HCT116 (cell line): ENCODE data around the gene SMIM11. TPM values are rescaled to one million over a fixed set of nuclear protein-coding genes. Genes with fewer than 3 reads are reported as not detected.
"Not testable (repeated sequence)": the region's sequence is repeated elsewhere in the genome, so short reads cannot be mapped to it uniquely, and the experiment has no call there.

Source experiments
- ATAC-seq: fragments of 200-7000 bp; cut with Tn5 transposase; 2 replicates; pipeline ENCODE4 v1.9.1; 2020; ENCODE audit warnings: mild to moderate bottlenecking, moderate library complexity
- Bru-seq: library from RNA; stranded (reverse); fragments of 400-500 nt; gene quantifications from one replicate; lab custom pipeline; 2021; lab: Mats Ljungman, UMichigan
- BruChase-seq, 2 experiments: library from RNA; stranded (reverse); fragments of 400-500 nt; gene quantifications; one replicate each; lab custom pipeline; 2021; lab: Mats Ljungman, UMichigan
- BruUV-seq: library from RNA; stranded (reverse); fragments of 400-500 nt; replicated peaks from 2 replicates; lab custom pipeline; 2021; lab: Mats Ljungman, UMichigan
- CTCF ChIA-PET: fragments of 300-600 bp; sonication (Branson Sonifier 250); formaldehyde crosslinking; loops from one replicate; lab custom pipeline; 2021; ENCODE audit warnings: antibody characterized with exemption; lab: Charles Lee
- POLR2A ChIA-PET: fragments of 300-600, 350-600 bp; sonication (Branson Sonifier 250); formaldehyde crosslinking; loops from one replicate; lab custom pipeline; 2021; ENCODE audit warnings: antibody characterized with exemption; lab: Charles Lee
- RAD21 ChIA-PET, 2 experiments: fragments of 300-600 bp; sonication (Branson Sonifier 250); formaldehyde crosslinking; loops; one replicate each; lab custom pipeline; 2023; ENCODE audit warnings: low total read pairs in 2 of 2; ENCODE audit not compliant: uncharacterized antibody in 2 of 2, unreplicated experiment in 2 of 2, low non-redundant PET in 1 of 2; lab: Charles Lee
- DNase-seq: peaks from one replicate; pipeline ENCODE4 v3.0.0-alpha.2; 2010; ENCODE audit warnings: low read depth, low spot score
- H2AFZ ChIP-seq: fragments of 200-600 bp; shearing (Covaris generic), sonication (generic); 2 replicates; pipeline ENCODE4 v1.6.1; 2017; ENCODE audit warnings: low read depth, mixed run types, mixed read lengths, antibody characterized with exemption, low read length; ENCODE audit not compliant: poor library complexity, severe bottlenecking
- H3K27ac ChIP-seq: 2 replicates; pipeline ENCODE4 v1.5.1; 2012; ENCODE audit warnings: low read depth, low read length
- H3K27me3 ChIP-seq: fragments of 200-600 bp; sonication (generic); 2 replicates; pipeline ENCODE4 v1.6.1; 2016; ENCODE audit warnings: mixed run types, low read length, mixed read lengths; ENCODE audit not compliant: insufficient read depth
- H3K36me3 ChIP-seq, 2 experiments: fragments of 200-500 bp in 1 of 2; fragments of 200-600 bp in 1 of 2; sonication (Bioruptor generic) in 1 of 2; sonication (generic) in 1 of 2; 2 replicates each; pipeline versions ENCODE4 v1.5.1 to v1.6.1; 2014 to 2016; ENCODE audit warnings: low read length in 2 of 2, inconsistent platforms in 1 of 2, mixed read lengths in 1 of 2, mixed run types in 1 of 2; ENCODE audit not compliant: insufficient read depth in 2 of 2, control insufficient read depth in 1 of 2
- H3K4me1 ChIP-seq, 2 experiments: fragments of 200-600 bp in 1 of 2; sonication (generic) in 1 of 2; 2 replicates each; pipeline versions ENCODE4 v1.5.1 to v1.6.1; 2012 to 2017; ENCODE audit warnings: low read length in 2 of 2, inconsistent platforms in 1 of 2, mild to moderate bottlenecking in 1 of 2, mixed read lengths in 1 of 2, mixed run types in 1 of 2, moderate library complexity in 1 of 2; ENCODE audit not compliant: insufficient read depth in 2 of 2, control insufficient read depth in 1 of 2
- H3K4me2 ChIP-seq: fragments of 200-600 bp; sonication (generic); 2 replicates; pipeline ENCODE4 v1.6.1; 2017; ENCODE audit warnings: mixed run types, low read length, mixed read lengths
- H3K4me3 ChIP-seq, 2 experiments: fragments of 200-600 bp in 1 of 2; sonication (generic) in 1 of 2; replicated peaks in 1 of 2; 2 replicates each; pipeline ENCODE4 v1.5.1; 2011 to 2016; ENCODE audit warnings: low read length in 2 of 2, control low read depth in 1 of 2, low read depth in 1 of 2, mild to moderate bottlenecking in 1 of 2, mixed read lengths in 1 of 2, mixed run types in 1 of 2
- H3K79me2 ChIP-seq: fragments of 200-600 bp; sonication (generic); 2 replicates; pipeline ENCODE4 v1.6.1; 2017; ENCODE audit warnings: mild to moderate bottlenecking, mixed run types, low read length, moderate library complexity, mixed read lengths; ENCODE audit not compliant: insufficient read depth
- H3K9ac ChIP-seq: fragments of 200-600 bp; sonication (generic); 2 replicates; pipeline ENCODE4 v1.6.1; 2016; ENCODE audit warnings: low read length, mixed read lengths
- H3K9me2 ChIP-seq: fragments of 200-600 bp; sonication (generic), shearing (Covaris generic); 2 replicates; pipeline ENCODE4 v1.6.1; 2017; ENCODE audit warnings: mixed run types, mild to moderate bottlenecking, moderate library complexity; ENCODE audit not compliant: insufficient read depth
- H3K9me3 ChIP-seq, 2 experiments: fragments of 200-500 bp in 1 of 2; fragments of 200-600 bp in 1 of 2; sonication (Bioruptor generic) in 1 of 2; sonication (generic) in 1 of 2; 2 replicates each; pipeline ENCODE4 v1.6.1; 2014 to 2017; ENCODE audit warnings: low read length in 2 of 2, mixed read lengths in 2 of 2, inconsistent platforms in 1 of 2, low read depth in 1 of 2, mild to moderate bottlenecking in 1 of 2, mixed run types in 1 of 2, moderate library complexity in 1 of 2; ENCODE audit not compliant: control insufficient read depth in 1 of 2, insufficient read depth in 1 of 2
- H4K20me1 ChIP-seq: fragments of 200-600 bp; sonication (generic), shearing (Covaris generic); 2 replicates; pipeline ENCODE4 v1.6.1; 2017; ENCODE audit warnings: mixed run types, mild to moderate bottlenecking, moderate library complexity; ENCODE audit not compliant: insufficient read depth
- JUND ChIP-seq: IDR thresholded peaks from 2 replicates; pipeline ENCODE4 v1.6.1; 2012
- RAD21 ChIP-seq: IDR thresholded peaks from 2 replicates; pipeline ENCODE4 v1.6.1; 2012; ENCODE audit warnings: low read depth, mild to moderate bottlenecking
- SRF ChIP-seq: IDR thresholded peaks from 2 replicates; pipeline ENCODE4 v1.6.1; 2012; ENCODE audit warnings: low read depth
- intact Hi-C: fragments of 100-400 bp; cut with micrococcal nuclease; formaldehyde crosslinking; loops from 2 replicates; pipeline ENCODE4 v1.10.0; 2022
- long read RNA-seq: library from polyadenylated mRNA; unstranded; transcript quantifications from one replicate; pipeline ENCODE4 v2.0.0, GENCODE V29; 2021; ENCODE audit not compliant: unreplicated experiment
- polyA plus RNA-seq: library from polyadenylated mRNA; unstranded; fragments of >200 nt; gene quantifications from 2 replicates; pipeline ENCODE4 v1.2.1, GENCODE V29; 2012; ENCODE audit warnings: missing spikeins
- total RNA-seq: library from RNA; stranded (reverse); gene quantifications from one replicate; pipeline ENCODE4 v1.2.1, GENCODE V29; 2021; ENCODE audit not compliant: unreplicated experiment
- TF ChIP-seq, protein P1 (sequence below): IDR thresholded peaks from 2 replicates; pipeline ENCODE4 v1.6.1; 2012
- TF ChIP-seq, protein P2 (sequence below), 3 experiments: fragments of 200-600 bp in 1 of 3; sonication (generic) in 1 of 3; IDR thresholded peaks in 2 of 3; conservative IDR thresholded peaks in 1 of 3; 2 replicates each; pipeline ENCODE4 v1.5.1; 2012 to 2017; ENCODE audit warnings: low read depth in 2 of 3, low read length in 2 of 3, antibody characterized with exemption in 1 of 3, borderline replicate concordance in 1 of 3, control low read depth in 1 of 3, mild to moderate bottlenecking in 1 of 3, mixed read lengths in 1 of 3, mixed run types in 1 of 3, moderate library complexity in 1 of 3; ENCODE audit not compliant: insufficient read depth in 1 of 3

Gene SMIM11, protein sequence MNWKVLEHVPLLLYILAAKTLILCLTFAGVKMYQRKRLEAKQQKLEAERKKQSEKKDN
- 18.9 TPM for total RNA-seq
- 1.9 and 3.0 TPM in 2 replicates for polyA plus RNA-seq
- Bru-seq, nascent RNA = percentile 6 among the genes with signal in this experiment
- BruChase-seq, experiment 1, labeled RNA remaining after a 6-hour chase = percentile 12 among the genes with signal in this experiment
- BruChase-seq, experiment 2, labeled RNA remaining after a 2-hour chase = percentile 6 among the genes with signal in this experiment
- long read RNA-seq, transcript SMIM11A-201 (4 exons, 850 nt) = major isoform, 5 of 10 reads
- long read RNA-seq, partial matches to known transcripts = 4 of 10 reads
- long read RNA-seq, other reads (novel, unspliced or antisense) = 1 of 10 reads

DNA sequence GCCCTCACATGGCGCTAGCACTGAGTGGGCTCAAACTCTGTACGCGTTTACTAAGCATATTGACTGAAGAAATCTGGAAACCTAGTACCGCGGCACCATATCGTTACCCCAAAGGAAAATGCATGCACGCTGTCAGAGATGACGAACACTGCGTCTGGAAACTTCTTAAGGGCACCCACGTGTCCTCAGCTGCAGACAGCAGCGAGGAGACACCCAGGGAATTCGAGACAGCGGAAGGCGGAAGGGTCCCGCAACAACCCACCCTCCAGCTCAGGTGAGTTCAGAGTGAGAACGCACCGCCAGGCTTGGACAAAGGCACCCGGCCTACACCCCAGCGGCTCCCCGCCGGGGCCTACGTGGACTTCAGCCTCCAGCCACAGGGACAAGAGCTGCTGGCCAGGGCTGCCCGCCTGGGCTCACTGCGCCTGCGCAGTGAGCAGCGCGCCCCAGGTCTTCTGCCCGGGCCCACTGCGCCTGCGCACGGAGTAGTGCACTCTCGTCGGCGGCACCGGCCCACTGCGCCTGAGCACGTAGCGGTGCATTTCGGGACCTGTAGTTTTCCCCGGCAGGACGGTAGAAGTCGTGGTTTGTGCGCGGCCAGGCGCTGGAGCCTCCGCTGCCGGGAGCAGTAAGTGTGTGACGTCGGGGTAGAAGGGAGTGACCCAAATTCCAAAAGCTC is at the start of gene SMIM11:
TSS of gene SMIM11 (plus strand) at position 568 of the 679 bp plus-strand sequence. CDS start 3,998 bp downstream, outside the sequence.
- DNase-seq, H3K9me2 ChIP-seq, H4K20me1 ChIP-seq, POLR2A ChIA-PET, H3K4me2 ChIP-seq, H3K4me1 ChIP-seq, H3K79me2 ChIP-seq, H2AFZ ChIP-seq, H3K36me3 ChIP-seq, RAD21 ChIA-PET, H3K9me3 ChIP-seq, H3K27me3 ChIP-seq, CTCF ChIA-PET, H3K9ac ChIP-seq, intact Hi-C loops, H3K27ac ChIP-seq, H3K4me3 ChIP-seq: not testable (repeated sequence)
- BruUV-seq = TSS peak; percentile 88
- peak; percentile 99 for ATAC-seq

DNA sequence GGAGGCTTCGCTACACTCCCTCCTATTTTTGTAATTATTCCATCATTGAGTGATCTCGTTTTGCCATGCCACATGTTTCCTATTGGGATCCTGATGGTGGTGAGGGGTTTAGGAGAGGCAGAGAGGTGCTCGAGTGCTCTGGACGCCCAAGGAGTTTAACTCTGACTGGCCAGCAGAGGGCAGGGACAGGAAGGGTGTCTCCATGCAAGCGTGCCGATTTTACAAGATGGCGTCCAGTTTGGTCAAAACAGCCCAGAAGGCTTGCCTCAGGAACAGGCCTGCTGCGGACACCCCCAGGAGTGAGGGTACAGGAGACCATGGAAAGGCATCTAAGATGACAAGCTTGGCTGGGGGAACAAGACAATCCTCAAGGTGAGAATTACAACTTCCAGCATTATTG is 45.3 kb upstream of the SMIM11 start:
- BruUV-seq = no TSS peak
- POLR2A ChIA-PET = no interaction called here
- intact Hi-C loops = loop anchor here (10.0 kb wide), 1 partner anchor 405 kb away; no protein-coding TSS in a partner anchor
- Histone ChIP-seq H3K79me2 (no peaks in the 10 kb centered on the region), H3K9me2 (no peaks in the 10 kb centered on the region), H3K27me3 (no peaks in the 10 kb centered on the region), H3K4me1 (no peaks in the 10 kb centered on the region; a peak in 1 of 4 replicates), H4K20me1 (no peaks in the 10 kb centered on the region), H3K9me3 (no peaks in the 10 kb centered on the region), H3K9ac (no peak overlapping the region), H3K4me2 (no peak overlapping the region), H2AFZ (no peak overlapping the region), H3K4me3 (no peak overlapping the region), H3K36me3 (no peaks in the 10 kb centered on the region), H3K27ac (no peak overlapping the region)
- CTCF ChIA-PET = no interaction called here
- TF ChIP-seq, protein P1, sequence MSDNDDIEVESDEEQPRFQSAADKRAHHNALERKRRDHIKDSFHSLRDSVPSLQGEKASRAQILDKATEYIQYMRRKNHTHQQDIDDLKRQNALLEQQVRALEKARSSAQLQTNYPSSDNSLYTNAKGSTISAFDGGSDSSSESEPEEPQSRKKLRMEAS = no peak
- TF ChIP-seq RAD21 (no peak), SRF (no peak), JUND (no peak)
- TF ChIP-seq, protein P2, sequence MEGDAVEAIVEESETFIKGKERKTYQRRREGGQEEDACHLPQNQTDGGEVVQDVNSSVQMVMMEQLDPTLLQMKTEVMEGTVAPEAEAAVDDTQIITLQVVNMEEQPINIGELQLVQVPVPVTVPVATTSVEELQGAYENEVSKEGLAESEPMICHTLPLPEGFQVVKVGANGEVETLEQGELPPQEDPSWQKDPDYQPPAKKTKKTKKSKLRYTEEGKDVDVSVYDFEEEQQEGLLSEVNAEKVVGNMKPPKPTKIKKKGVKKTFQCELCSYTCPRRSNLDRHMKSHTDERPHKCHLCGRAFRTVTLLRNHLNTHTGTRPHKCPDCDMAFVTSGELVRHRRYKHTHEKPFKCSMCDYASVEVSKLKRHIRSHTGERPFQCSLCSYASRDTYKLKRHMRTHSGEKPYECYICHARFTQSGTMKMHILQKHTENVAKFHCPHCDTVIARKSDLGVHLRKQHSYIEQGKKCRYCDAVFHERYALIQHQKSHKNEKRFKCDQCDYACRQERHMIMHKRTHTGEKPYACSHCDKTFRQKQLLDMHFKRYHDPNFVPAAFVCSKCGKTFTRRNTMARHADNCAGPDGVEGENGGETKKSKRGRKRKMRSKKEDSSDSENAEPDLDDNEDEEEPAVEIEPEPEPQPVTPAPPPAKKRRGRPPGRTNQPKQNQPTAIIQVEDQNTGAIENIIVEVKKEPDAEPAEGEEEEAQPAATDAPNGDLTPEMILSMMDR (IDR thresholded peaks at IDR 0.05 in 2 of 3, conservative IDR thresholded peaks at IDR 0.05 in 1 of 3; ENCODE audit: borderline replicate concordance in 1 of 3, insufficient read depth in 1 of 3, low read depth in 2 of 3, low read length in 2 of 3) = peak in 1 of 3 experiments; percentile 16; a peak in 1 of 6 replicates
- ATAC-seq = peak; percentile 47; the same call in 1 of the 2 replicates
- no peak for DNase-seq
- RAD21 ChIA-PET = no interaction called here
